Measurements from ENCODE around the gene SPSB1. TPM values are rescaled to one million over a fixed set of nuclear protein-coding genes. Genes with fewer than 3 reads are reported as not detected.

The SPSB1 gene
- total RNA-seq, 2 donors from 2014 or later: 12.2 to 15.6 TPM

GRCh38 chr1:9302745-9303524, 10.2 kb downstream of the SPSB1 start:
- ATAC-seq (replicated peaks in 1 of 2) (no peak), DNase-seq (no peak)
- H3K27ac Mint-ChIP-seq: no peak overlapping the region
- peaks cover 30% of the 10 kb centered on the region for H3K4me1 Mint-ChIP-seq (ENCODE audit: low read depth)
- no peaks in the 10 kb centered on the region for H3K36me3 Mint-ChIP-seq (ENCODE audit: insufficient read depth in 2 of 2)
- H3K9me3 Mint-ChIP-seq: no peaks in the 10 kb centered on the region
- no peak overlapping the region for H3K4me3 Mint-ChIP-seq
- no peaks in the 10 kb centered on the region for H3K27me3 Mint-ChIP-seq (ENCODE audit: low read depth)

- Mint-ChIP-seq H3K27me3 (ENCODE audit: low read depth) (no peaks in the 10 kb centered on the region), H3K36me3 (ENCODE audit: insufficient read depth in 2 of 2) (no peaks in the 10 kb centered on the region), H3K9me3 (no peaks in the 10 kb centered on the region), H3K4me3 (no peak overlapping the region), H3K4me1 (ENCODE audit: low read depth) (peaks cover 33% of the 10 kb centered on the region), H3K27ac (no peak overlapping the region)
- DNase-seq (no peak), ATAC-seq (replicated peaks in 1 of 2) (no peak)
Measured at GRCh38 chr1:9303916-9304315, 11.2 kb downstream of the SPSB1 start.

- ATAC-seq (replicated peaks in 1 of 2) (no peak), DNase-seq (no peak)
- peaks cover 31% of the 10 kb centered on the region for H3K4me1 Mint-ChIP-seq (ENCODE audit: low read depth)
- no peak overlapping the region for H3K27ac Mint-ChIP-seq
- H3K4me3 Mint-ChIP-seq: no peak overlapping the region
- H3K27me3 Mint-ChIP-seq (ENCODE audit: low read depth): no peaks in the 10 kb centered on the region
- no peaks in the 10 kb centered on the region for H3K9me3 Mint-ChIP-seq
- H3K36me3 Mint-ChIP-seq (ENCODE audit: insufficient read depth in 2 of 2): no peaks in the 10 kb centered on the region
Measured at GRCh38 chr1:9305216-9305615, 12.5 kb downstream of the SPSB1 start.

GRCh38 chr1:9306006-9306405, 13.3 kb downstream of the SPSB1 start:
- ATAC-seq (replicated peaks in 1 of 2) (no peak), DNase-seq (no peak)
- no peak overlapping the region for H3K4me3 Mint-ChIP-seq
- H3K27me3 Mint-ChIP-seq (ENCODE audit: low read depth): no peaks in the 10 kb centered on the region
- H3K4me1 Mint-ChIP-seq (ENCODE audit: low read depth): peaks cover 23% of the 10 kb centered on the region
- no peaks in the 10 kb centered on the region for H3K36me3 Mint-ChIP-seq (ENCODE audit: insufficient read depth in 2 of 2)
- H3K9me3 Mint-ChIP-seq: no peaks in the 10 kb centered on the region
- H3K27ac Mint-ChIP-seq: no peak overlapping the region

GRCh38 chr1:9307303-9307702, 14.6 kb downstream of the SPSB1 start:
- no peaks in the 10 kb centered on the region for H3K36me3 Mint-ChIP-seq (ENCODE audit: insufficient read depth in 2 of 2)
- H3K9me3 Mint-ChIP-seq: no peaks in the 10 kb centered on the region
- H3K4me1 Mint-ChIP-seq (ENCODE audit: low read depth): peaks cover 20% of the 10 kb centered on the region
- H3K27ac Mint-ChIP-seq: no peak overlapping the region
- no peaks in the 10 kb centered on the region for H3K27me3 Mint-ChIP-seq (ENCODE audit: low read depth)
- no peak overlapping the region for H3K4me3 Mint-ChIP-seq
- no peak for ATAC-seq (replicated peaks in 1 of 2)
- DNase-seq: no peak

GRCh38 chr1:9308236-9308785, 15.6 kb downstream of the SPSB1 start:
- no peak for ATAC-seq (replicated peaks in 1 of 2)
- Mint-ChIP-seq H3K27me3 (ENCODE audit: low read depth) (no peaks in the 10 kb centered on the region), H3K27ac (no peak overlapping the region), H3K36me3 (ENCODE audit: insufficient read depth in 2 of 2) (no peaks in the 10 kb centered on the region), H3K4me1 (ENCODE audit: low read depth) (peaks cover 17% of the 10 kb centered on the region), H3K4me3 (no peak overlapping the region), H3K9me3 (no peaks in the 10 kb centered on the region)
- no peak for DNase-seq

GRCh38 chr1:9309080-9309479, 16.4 kb downstream of the SPSB1 start:
- H3K9me3 Mint-ChIP-seq: no peaks in the 10 kb centered on the region
- peaks cover 24% of the 10 kb centered on the region for H3K4me1 Mint-ChIP-seq (ENCODE audit: low read depth)
- no peaks in the 10 kb centered on the region for H3K36me3 Mint-ChIP-seq (ENCODE audit: insufficient read depth in 2 of 2)
- no peaks in the 10 kb centered on the region for H3K27me3 Mint-ChIP-seq (ENCODE audit: low read depth)
- no peak overlapping the region for H3K27ac Mint-ChIP-seq
- ATAC-seq (replicated peaks in 1 of 2) (no peak), DNase-seq (no peak)
- no peak overlapping the region for H3K4me3 Mint-ChIP-seq

- H3K4me1 Mint-ChIP-seq (ENCODE audit: low read depth): peaks cover 34% of the 10 kb centered on the region
- H3K4me3 Mint-ChIP-seq: no peak overlapping the region
- no peaks in the 10 kb centered on the region for H3K27me3 Mint-ChIP-seq (ENCODE audit: low read depth)
- H3K9me3 Mint-ChIP-seq: no peaks in the 10 kb centered on the region
- H3K27ac Mint-ChIP-seq: no peak overlapping the region
- DNase-seq: no peak
- ATAC-seq (replicated peaks in 1 of 2): no peak
- H3K36me3 Mint-ChIP-seq (ENCODE audit: insufficient read depth in 2 of 2): no peaks in the 10 kb centered on the region
Measured at GRCh38 chr1:9309991-9310390, 17.3 kb downstream of the SPSB1 start.

GRCh38 chr1:9311029-9311428, 18.3 kb downstream of the SPSB1 start:
- Mint-ChIP-seq H3K27ac (no peak overlapping the region), H3K9me3 (no peaks in the 10 kb centered on the region), H3K36me3 (ENCODE audit: insufficient read depth in 2 of 2) (no peaks in the 10 kb centered on the region), H3K27me3 (ENCODE audit: low read depth) (no peaks in the 10 kb centered on the region), H3K4me3 (no peak overlapping the region), H3K4me1 (ENCODE audit: low read depth) (peaks cover 38% of the 10 kb centered on the region)
- no peak for ATAC-seq (replicated peaks in 1 of 2)
- no peak for DNase-seq

GRCh38 chr1:9311479-9311878, 18.8 kb downstream of the SPSB1 start:
- H3K27me3 Mint-ChIP-seq (ENCODE audit: low read depth): no peaks in the 10 kb centered on the region
- no peak for ATAC-seq (replicated peaks in 1 of 2)
- H3K4me1 Mint-ChIP-seq (ENCODE audit: low read depth): peaks cover 38% of the 10 kb centered on the region

GRCh38 chr1:9312168-9312720, 19.6 kb downstream of the SPSB1 start:
- H3K4me3 Mint-ChIP-seq: no peak overlapping the region
- peaks cover 45% of the 10 kb centered on the region for H3K4me1 Mint-ChIP-seq (ENCODE audit: low read depth)
- no peak for ATAC-seq (replicated peaks in 1 of 2)
- no peak for DNase-seq
- H3K27ac Mint-ChIP-seq: no peak overlapping the region
- no peaks in the 10 kb centered on the region for H3K27me3 Mint-ChIP-seq (ENCODE audit: low read depth)
- no peaks in the 10 kb centered on the region for H3K9me3 Mint-ChIP-seq
- no peaks in the 10 kb centered on the region for H3K36me3 Mint-ChIP-seq (ENCODE audit: insufficient read depth in 2 of 2)

More at GRCh38 chr1:9311479-9311878, 18.8 kb downstream of the SPSB1 start:
- no peak for DNase-seq
- H3K27ac Mint-ChIP-seq: no peak overlapping the region
- H3K36me3 Mint-ChIP-seq (ENCODE audit: insufficient read depth in 2 of 2): no peaks in the 10 kb centered on the region
- H3K9me3 Mint-ChIP-seq: no peaks in the 10 kb centered on the region
- no peak overlapping the region for H3K4me3 Mint-ChIP-seq

GRCh38 chr1:9313576-9313975, 20.9 kb downstream of the SPSB1 start:
- Mint-ChIP-seq H3K4me1 (ENCODE audit: low read depth) (peaks cover 58% of the 10 kb centered on the region), H3K9me3 (no peaks in the 10 kb centered on the region), H3K36me3 (ENCODE audit: insufficient read depth in 2 of 2) (no peaks in the 10 kb centered on the region), H3K4me3 (no peak overlapping the region), H3K27ac (no peak overlapping the region), H3K27me3 (ENCODE audit: low read depth) (no peaks in the 10 kb centered on the region)
- DNase-seq: no peak
- no peak for ATAC-seq (replicated peaks in 1 of 2)

GRCh38 chr1:9314111-9314510, 21.4 kb downstream of the SPSB1 start:
- Mint-ChIP-seq H3K9me3 (no peaks in the 10 kb centered on the region), H3K36me3 (ENCODE audit: insufficient read depth in 2 of 2) (no peaks in the 10 kb centered on the region), H3K4me1 (ENCODE audit: low read depth) (peaks cover 53% of the 10 kb centered on the region), H3K27me3 (ENCODE audit: low read depth) (no peaks in the 10 kb centered on the region), H3K4me3 (peak overlapping the region in 1 of 2 donors; percentile 78), H3K27ac (peak overlapping the region; percentile 93)
- no peak for ATAC-seq (replicated peaks in 1 of 2)
- no peak for DNase-seq
